DND-41 (cell line): Measurements from ENCODE around the gene FCER1G.

Experiments used
- EZH2 ChIP-seq: IDR thresholded peaks from 3 replicates; pipeline ENCODE4 v1.6.1; 2012; ENCODE audit warnings: borderline replicate concordance, low read depth, mild to moderate bottlenecking, moderate library complexity, low read length, inconsistent platforms; ENCODE audit not compliant: severe bottlenecking
- TF ChIP-seq, protein P1 (sequence below): IDR thresholded peaks from 2 replicates; pipeline ENCODE4 v1.5.1; 2012; ENCODE audit warnings: borderline replicate concordance, low read length, moderate library complexity, mild to moderate bottlenecking; ENCODE audit not compliant: poor library complexity, severe bottlenecking; ENCODE audit errors: extremely low read depth

DNA sequence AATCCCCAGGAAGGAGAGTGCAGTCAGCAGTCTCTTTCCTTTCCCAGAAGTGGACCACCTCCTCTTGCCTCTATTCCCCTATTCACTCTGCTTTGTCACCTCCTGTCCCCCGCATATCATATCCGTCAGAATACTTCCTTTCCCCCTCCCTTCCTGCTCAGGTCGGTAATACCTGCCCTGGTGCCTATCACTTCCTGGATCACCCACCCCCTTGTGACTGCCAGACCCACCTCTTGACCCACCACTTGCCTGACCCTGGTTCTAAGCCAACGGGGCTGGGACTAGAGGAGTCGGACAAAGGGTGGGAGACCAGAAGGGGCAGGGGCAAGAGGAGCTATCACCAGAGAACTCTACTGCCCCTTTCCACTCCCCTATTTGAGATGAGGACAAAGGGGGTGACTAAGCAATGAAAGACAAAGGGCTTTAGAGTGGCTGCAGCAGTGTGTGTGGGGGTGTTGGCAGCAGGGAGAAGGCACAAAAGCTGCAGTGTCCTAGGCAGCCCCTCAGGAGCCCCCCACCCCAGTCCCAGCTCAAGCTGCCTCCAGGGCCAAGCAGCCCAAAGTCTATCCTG lies 14.6 kb upstream of the FCER1G start:
- TF ChIP-seq, protein P1, sequence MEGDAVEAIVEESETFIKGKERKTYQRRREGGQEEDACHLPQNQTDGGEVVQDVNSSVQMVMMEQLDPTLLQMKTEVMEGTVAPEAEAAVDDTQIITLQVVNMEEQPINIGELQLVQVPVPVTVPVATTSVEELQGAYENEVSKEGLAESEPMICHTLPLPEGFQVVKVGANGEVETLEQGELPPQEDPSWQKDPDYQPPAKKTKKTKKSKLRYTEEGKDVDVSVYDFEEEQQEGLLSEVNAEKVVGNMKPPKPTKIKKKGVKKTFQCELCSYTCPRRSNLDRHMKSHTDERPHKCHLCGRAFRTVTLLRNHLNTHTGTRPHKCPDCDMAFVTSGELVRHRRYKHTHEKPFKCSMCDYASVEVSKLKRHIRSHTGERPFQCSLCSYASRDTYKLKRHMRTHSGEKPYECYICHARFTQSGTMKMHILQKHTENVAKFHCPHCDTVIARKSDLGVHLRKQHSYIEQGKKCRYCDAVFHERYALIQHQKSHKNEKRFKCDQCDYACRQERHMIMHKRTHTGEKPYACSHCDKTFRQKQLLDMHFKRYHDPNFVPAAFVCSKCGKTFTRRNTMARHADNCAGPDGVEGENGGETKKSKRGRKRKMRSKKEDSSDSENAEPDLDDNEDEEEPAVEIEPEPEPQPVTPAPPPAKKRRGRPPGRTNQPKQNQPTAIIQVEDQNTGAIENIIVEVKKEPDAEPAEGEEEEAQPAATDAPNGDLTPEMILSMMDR: no peak
- TF ChIP-seq EZH2: no peak
